Fibroblast of skin of back (primary cell): ENCODE measurements around the gene FAM229A.

ENCODE experiments used
- DNase-seq: peaks from one replicate; pipeline ENCODE4 v3.0.0-alpha.2; 2013

FAM229A gene

GRCh38 chr1:32329931-32330466 lies 32.3 kb downstream of the FAM229A start:
- DNase-seq: no peak

DNA sequence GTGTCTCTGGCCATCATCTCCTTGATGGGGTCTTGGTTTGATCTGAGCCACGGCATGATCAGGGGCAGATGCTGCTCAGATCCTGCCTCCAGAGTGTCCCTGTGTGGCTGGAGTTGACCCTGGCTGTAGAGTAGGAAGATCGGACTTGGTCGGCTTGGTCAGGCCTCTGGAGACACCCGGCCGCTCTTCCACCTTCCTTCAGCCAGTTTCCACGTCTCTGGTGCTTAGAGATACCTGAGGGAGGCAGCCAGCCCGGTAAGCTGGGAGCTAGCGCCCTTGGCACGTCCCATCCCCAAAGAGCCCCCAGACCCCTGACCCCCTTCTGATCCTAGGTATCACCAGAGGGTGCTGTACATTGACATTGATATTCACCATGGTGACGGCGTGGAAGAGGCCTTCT lies 35.1 kb downstream of the FAM229A start:
- DNase-seq: no peak

DNA sequence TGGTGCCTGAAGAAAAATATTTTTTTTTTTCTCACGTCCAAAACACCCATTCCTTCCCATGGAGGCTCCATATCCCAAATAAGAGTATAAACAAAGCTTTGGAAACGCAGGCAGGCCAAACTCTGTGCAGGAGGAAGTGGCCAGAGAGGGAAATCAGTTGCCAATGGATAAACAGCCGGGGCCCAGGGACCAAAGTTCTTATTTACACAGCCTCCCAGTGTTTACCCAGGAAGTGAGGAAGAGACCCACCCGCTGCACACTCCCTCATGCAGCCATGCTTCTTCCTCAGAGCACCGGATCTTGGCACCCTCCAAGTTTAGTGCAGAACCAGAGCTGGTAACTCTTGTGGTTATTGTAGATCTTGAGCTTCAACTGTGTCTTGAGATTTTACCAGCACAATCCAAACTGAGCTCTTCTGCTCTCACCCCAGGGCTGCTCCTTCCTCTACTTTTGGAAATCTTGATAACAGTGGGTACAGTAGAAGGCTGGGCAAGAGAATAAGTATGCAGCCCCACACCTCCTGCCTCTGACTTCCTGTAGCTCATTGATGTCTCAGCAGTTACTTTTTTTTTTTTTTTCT lies 40.5 kb downstream of the FAM229A start:
- DNase-seq: peak; percentile 22

GRCh38 chr1:32318127-32318869 lies 44.0 kb downstream of the FAM229A start:
- no peak for DNase-seq

DNA sequence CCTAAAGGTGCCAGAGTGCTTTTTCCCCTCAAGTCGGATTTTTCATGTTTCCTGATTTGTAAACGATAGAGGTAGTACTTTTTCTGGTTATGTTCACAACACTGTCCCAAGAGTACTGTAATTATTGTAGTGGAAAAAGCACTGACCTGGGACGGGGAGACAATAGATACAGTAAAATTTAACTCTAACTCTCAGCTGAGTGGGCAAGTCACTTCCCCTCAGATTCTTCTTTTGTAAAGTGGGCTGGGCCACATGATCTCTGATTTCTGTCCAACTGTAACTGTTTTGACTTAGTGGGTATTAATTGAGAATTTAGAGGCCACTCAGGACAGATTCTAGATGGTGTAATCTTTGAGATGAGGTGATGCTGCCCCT lies 45.4 kb downstream of the FAM229A start:
- no peak for DNase-seq

DNA sequence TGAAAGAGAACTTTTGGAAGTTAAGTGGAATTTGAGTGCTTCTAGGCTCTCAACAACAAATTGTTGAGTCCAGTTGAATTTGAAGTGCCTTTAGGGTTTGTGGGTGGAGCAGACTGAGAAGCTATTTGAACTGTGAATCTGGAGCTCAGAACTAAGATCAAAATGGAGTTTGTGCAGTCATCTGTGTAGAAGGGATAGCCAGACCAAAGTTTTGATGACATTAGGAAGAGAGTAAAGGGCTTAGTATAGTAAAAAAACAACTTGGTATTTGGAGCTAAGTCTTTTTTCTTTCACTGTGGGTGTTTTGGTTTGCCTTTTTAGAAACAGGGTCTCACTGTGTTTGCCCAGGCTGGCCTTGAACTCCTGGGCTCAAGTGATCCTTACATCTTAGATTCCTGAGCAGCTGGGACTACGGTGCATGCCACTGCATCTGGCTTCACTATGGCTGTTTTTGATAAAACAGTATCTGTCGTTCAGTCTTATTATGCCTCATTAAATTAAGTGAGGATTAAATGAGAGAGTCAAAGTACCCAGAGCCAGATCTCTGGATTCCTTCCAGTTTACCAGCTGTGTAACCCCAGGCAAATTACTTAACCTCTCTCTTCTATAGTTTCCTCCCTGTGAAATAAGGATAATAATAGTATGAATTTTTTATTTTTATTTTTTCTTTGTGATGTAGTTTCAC lies 50.4 kb downstream of the FAM229A start:
- no peak for DNase-seq
